Motor neuron (in vitro differentiated cells): ENCODE data around the gene METTL1. TPM values are rescaled to one million over a fixed set of nuclear protein-coding genes. Genes with fewer than 3 reads are reported as not detected.
"Not testable (repeated sequence)": the region's sequence is repeated elsewhere in the genome, so short reads cannot be mapped to it uniquely, and the experiment has no call there.

Source experiments
- ATAC-seq, 8 experiments: fragments of 200-7000 bp; cut with Tn5 transposase; replicated peaks in 6 of 8; 2 replicates each; pipeline ENCODE4 v1.8.0; 2021; ENCODE audit warnings: mild to moderate bottlenecking in 8 of 8, moderate library complexity in 8 of 8
- H3K27ac ChIP-seq, 2 donors: fragments of 250-450 bp; sonication (Bioruptor Pico); 2 replicates each; pipeline ENCODE4 v1.9.0; 2021; ENCODE audit warnings: antibody characterized with exemption in 2 of 2, mild to moderate bottlenecking in 2 of 2, moderate library complexity in 1 of 2
- H3K4me1 ChIP-seq, 2 donors: fragments of 250-450 bp; sonication (Bioruptor Pico); replicated peaks in 1 of 2; 2 replicates each; pipeline ENCODE4 v1.6.1; 2021; ENCODE audit warnings: antibody characterized with exemption in 2 of 2, mild to moderate bottlenecking in 2 of 2, moderate library complexity in 1 of 2
- H3K4me3 ChIP-seq, 5 donors: fragments of 250-450 bp; sonication (Bioruptor Pico); 2 replicates each; pipeline ENCODE4 v1.9.0; 2021; ENCODE audit warnings: antibody characterized with exemption in 5 of 5, mild to moderate bottlenecking in 5 of 5, moderate library complexity in 4 of 5
- WGBS, 10 experiments: fragments of 450-650 bp; shearing (Covaris generic); methylation state at CpG; one replicate each; pipeline ENCODE4 v1.0.0; 2022; 5-methylcytosine and 5-hydroxymethylcytosine counted together
- in situ Hi-C, 9 experiments: fragments of 400-800 bp; cut with MboI; loops; one replicate each; pipeline ENCODE4 v1.15.0; 2021; ENCODE audit warnings: low sequenced_read_pairs in 9 of 9, low pct_unique_long_range_greater_than_20kb in 2 of 9; ENCODE audit not compliant: unreplicated experiment in 9 of 9
- total RNA-seq, 8 experiments: library from RNA; unstranded; fragments of 300-600 nt; gene quantifications; 2 replicates each; pipeline versions ENCODE4 v1.2.3 to v1.2.4, GENCODE V29; 2022

METTL1 gene
- total RNA-seq, 8 experiments from 2014 or later, result 8.6 to 33.2 (median 15.8) TPM

- ATAC-seq, H3K4me3 ChIP-seq, in situ Hi-C loops, H3K27ac ChIP-seq: not testable (repeated sequence)
- H3K4me1 ChIP-seq, result peaks cover 10 to 13% of the 10 kb centered on the region in 2 donors
- 45 to 100% (median 81%) methylated on average over 1 to 6 of the region's 11 CpGs; no CpG with 5 or more reads in 1 of the 10 experiments for WGBS, 10 experiments
Observed at GRCh38 chr12:57774634-57775033, 2.7 kb upstream of the METTL1 start.

- 0 to 71% (median 8%) methylated on average over 1 to 11 of the region's 67 CpGs for WGBS, 10 experiments
- in situ Hi-C loops, result no loop called here
Observed at GRCh38 chr12:57772429-57773322, 771 bp upstream of the METTL1 start, which contains the start of gene EEF1AKMT3. EEF1AKMT3 (plus strand) TSS chr12:57772614; CDS start chr12:57772725, 111 bp downstream.

GRCh38 chr12:57771236-57771872 is 551 bp downstream of the METTL1 start:
- peaks cover 17 to 19% of the 10 kb centered on the region in 2 donors for H3K4me1 ChIP-seq
- H3K27ac ChIP-seq, result peak overlapping the region; percentile 97 to 98
- in situ Hi-C loops, result no loop called here
- ATAC-seq, result peak; percentile 62 to 75 (median 72)
- H3K4me3 ChIP-seq, result peak overlapping the region; percentile 75 to 91 (median 80)
- WGBS, 10 experiments, result 0 to 12% (median 1%) methylated on average over 1 to 11 of the region's 16 CpGs; no CpG with 5 or more reads in 6 of the 10 experiments

More at GRCh38 chr12:57772429-57773322, 771 bp upstream of the METTL1 start, which contains the start of gene EEF1AKMT3:
- H3K4me3 ChIP-seq, result peak within 1 kb of the TSS; percentile 75 to 91 (median 80)
- H3K4me1 ChIP-seq, result peaks cover 10 to 13% of the 10 kb centered on the region in 2 donors
- ATAC-seq, result peak; percentile 41 to 64 (median 62)
- peak within 1 kb of the TSS; percentile 97 to 98 for H3K27ac ChIP-seq

- in situ Hi-C loops, result no loop called here
- 40 to 100% (median 100%) methylated on average over 1 to 2 of the region's 4 CpGs; no CpG with 5 or more reads in 5 of the 10 experiments for WGBS, 10 experiments
- ATAC-seq, result no peak
- Histone ChIP-seq H3K27ac (peak overlapping the region; percentile 97 to 98), H3K4me1 (peaks cover 19% of the 10 kb centered on the region in 2 donors), H3K4me3 (peak overlapping the region in 1 of 5 donors; percentile 78)
Observed at GRCh38 chr12:57770734-57771133, 1.2 kb downstream of the METTL1 start.

- H3K4me3 ChIP-seq, result no peak overlapping the region
- 96 to 100% (median 100%) methylated on average over 1 to 6 of the region's 11 CpGs; no CpG with 5 or more reads in 1 of the 10 experiments for WGBS, 10 experiments
- in situ Hi-C loops, result no loop called here
- peaks cover 19 to 24% of the 10 kb centered on the region in 2 donors for H3K4me1 ChIP-seq
- no peak overlapping the region for H3K27ac ChIP-seq
- no peak for ATAC-seq
Observed at GRCh38 chr12:57769594-57769993, 2.3 kb downstream of the METTL1 start.

- in situ Hi-C loops, result no loop called here
Observed at GRCh38 chr12:57767876-57768275, 4.0 kb downstream of the METTL1 start.

GRCh38 chr12:57767305-57767698 is 4.6 kb downstream of the METTL1 start:
- in situ Hi-C loops, result no loop called here
- H3K4me1 ChIP-seq, result peaks cover 13 to 20% of the 10 kb centered on the region in 2 donors
- H3K4me3 ChIP-seq, result no peak overlapping the region
- ATAC-seq, result no peak
- H3K27ac ChIP-seq, result no peak overlapping the region

More at GRCh38 chr12:57767876-57768275, 4.0 kb downstream of the METTL1 start:
- no peak overlapping the region for H3K27ac ChIP-seq
- H3K4me1 ChIP-seq, result peaks cover 13 to 20% of the 10 kb centered on the region in 2 donors
- H3K4me3 ChIP-seq, result no peak overlapping the region
- ATAC-seq, result no peak
- 53 to 100% (median 93%) methylated on average over 1 to 3 of the region's 3 CpGs; no CpG with 5 or more reads in 2 of the 10 experiments for WGBS, 10 experiments

- peak within 1 kb of the TSS in 2 of 5 donors; percentile 15 to 30 for H3K4me3 ChIP-seq
- H3K4me1 ChIP-seq, result peaks cover 13 to 20% of the 10 kb centered on the region in 2 donors
- in situ Hi-C loops, result no loop called here
- 0 to 20% (median 4%) methylated on average over 1 to 20 of the region's 38 CpGs; no CpG with 5 or more reads in 2 of the 10 experiments for WGBS, 10 experiments
- no peak within 1 kb of the TSS for H3K27ac ChIP-seq
- peak; percentile 3 to 57 (median 50) for ATAC-seq
Observed at GRCh38 chr12:57766464-57767304, 5.2 kb downstream of the METTL1 start, which contains the start of gene CYP27B1. CYP27B1 (minus strand) TSS chr12:57767078; CDS start chr12:57767041, 37 bp downstream.

- ATAC-seq, result peak; percentile 3 to 39 (median 24)
- Histone ChIP-seq H3K4me1 (peaks cover 7 to 15% of the 10 kb centered on the region in 2 donors), H3K27ac (no peak overlapping the region), H3K4me3 (peak overlapping the region in 2 of 5 donors; percentile 6 to 30)
- WGBS, 10 experiments, result 0 to 20% (median 8%) methylated on average over 1 to 9 of the region's 40 CpGs; no CpG with 5 or more reads in 2 of the 10 experiments
- in situ Hi-C loops, result no loop called here
Observed at GRCh38 chr12:57765698-57766463, 6.0 kb downstream of the METTL1 start.

- Histone ChIP-seq H3K4me3 (peak overlapping the region in 3 of 5 donors; percentile 6 to 30 (median 14)), H3K4me1 (peaks cover 6 to 14% of the 10 kb centered on the region in 2 donors), H3K27ac (no peak overlapping the region)
- in situ Hi-C loops, result no loop called here
- WGBS, 10 experiments, result 0 to 20% (median 5%) methylated on average over 1 to 30 of the region's 60 CpGs; no CpG with 5 or more reads in 1 of the 10 experiments
- peak; percentile 47 to 75 (median 66) for ATAC-seq
Observed at GRCh38 chr12:57765003-57765697, 6.8 kb downstream of the METTL1 start.

GRCh38 chr12:57764662-57765002 is 7.3 kb downstream of the METTL1 start:
- WGBS, 10 experiments, result 20 to 57% (median 31%) methylated on average over 6 to 8 of the region's 17 CpGs; no CpG with 5 or more reads in 5 of the 10 experiments
- Histone ChIP-seq H3K4me3 (peak overlapping the region in 1 of 5 donors; percentile 30), H3K27ac (no peak overlapping the region), H3K4me1 (peaks cover 6 to 14% of the 10 kb centered on the region in 2 donors)
- ATAC-seq, result peak in 3 of 8 experiments; percentile 3 to 20 (median 3)
- in situ Hi-C loops, result no loop called here
